GM23338 (cell line): ENCODE data around the gene SYNDIG1L. TPM values are rescaled to one million over a fixed set of nuclear protein-coding genes. Genes with fewer than 3 reads are reported as not detected.

Source experiments
- ATAC-seq: fragments of 200-7000 bp; cut with Tn5 transposase; 3 replicates; pipeline ENCODE4 v1.9.1; 2020
- DNase-seq: peaks from one replicate; pipeline ENCODE4 v3.0.0-alpha.2; 2015; ENCODE audit warnings: low spot score
- H2AFZ ChIP-seq: fragments of 200-600 bp; sonication (generic); 2 replicates; pipeline ENCODE4 v1.8.0; 2016; ENCODE audit warnings: antibody characterized with exemption, mild to moderate bottlenecking, moderate library complexity
- H3F3A ChIP-seq: fragments of 200-600 bp; sonication (generic); replicated peaks from 2 replicates; pipeline ENCODE4 v1.8.0; 2017; ENCODE audit warnings: antibody characterized with exemption, mixed run types, low read depth
- H3K27ac ChIP-seq: fragments of 200-600 bp; sonication (generic); 2 replicates; pipeline ENCODE4 v1.6.1; 2016; ENCODE audit warnings: low read depth
- H3K27me3 ChIP-seq: fragments of 200-600 bp; sonication (generic); 2 replicates; pipeline ENCODE4 v1.8.0; 2016; ENCODE audit warnings: mild to moderate bottlenecking, mixed run types, moderate library complexity; ENCODE audit not compliant: insufficient read depth
- H3K36me3 ChIP-seq: fragments of 200-600 bp; sonication (generic); 2 replicates; pipeline ENCODE4 v1.8.0; 2016; ENCODE audit warnings: mild to moderate bottlenecking; ENCODE audit not compliant: insufficient read depth
- H3K4me1 ChIP-seq: fragments of 200-600 bp; sonication (generic); 2 replicates; pipeline ENCODE4 v1.8.0; 2016; ENCODE audit warnings: mild to moderate bottlenecking, moderate library complexity; ENCODE audit not compliant: insufficient read depth
- H3K4me2 ChIP-seq: fragments of 200-600 bp; sonication (generic); 2 replicates; pipeline ENCODE4 v1.7.1; 2017; ENCODE audit warnings: mixed run types
- H3K4me3 ChIP-seq: fragments of 200-600 bp; sonication (generic); 2 replicates; pipeline ENCODE4 v1.6.1; 2016; ENCODE audit warnings: mixed run types
- H3K79me2 ChIP-seq: fragments of 200-600 bp; sonication (generic); replicated peaks from 2 replicates; pipeline ENCODE4 v1.8.0; 2017; ENCODE audit warnings: mild to moderate bottlenecking; ENCODE audit not compliant: insufficient read depth
- H3K9me2 ChIP-seq: fragments of 200-600 bp; sonication (generic); 2 replicates; pipeline ENCODE4 v1.8.0; 2017; ENCODE audit not compliant: insufficient read depth
- H4K20me1 ChIP-seq: fragments of 200-600 bp; sonication (generic); replicated peaks from 2 replicates; pipeline ENCODE4 v1.8.0; 2017; ENCODE audit warnings: mild to moderate bottlenecking; ENCODE audit not compliant: insufficient read depth
- H3K27ac Mint-ChIP-seq: 2 replicates; pipeline ENCODE4 v1.8.0; 2020; ENCODE audit warnings: inconsistent platforms, mild to moderate bottlenecking, moderate library complexity, mixed read lengths
- H3K27me3 Mint-ChIP-seq: 3 replicates; pipeline ENCODE4 v1.8.0; 2022; ENCODE audit warnings: low read depth, mild to moderate bottlenecking, moderate library complexity, mixed read lengths, inconsistent platforms; ENCODE audit not compliant: insufficient read depth, poor library complexity
- H3K36me3 Mint-ChIP-seq: 3 replicates; pipeline ENCODE4 v1.8.0; 2021; ENCODE audit warnings: low read depth, mild to moderate bottlenecking, inconsistent platforms, moderate library complexity, mixed read lengths
- H3K4me1 Mint-ChIP-seq: 3 replicates; pipeline ENCODE4 v1.8.0; 2020; ENCODE audit warnings: mild to moderate bottlenecking, inconsistent platforms, mixed read lengths
- H3K4me3 Mint-ChIP-seq: 3 replicates; pipeline ENCODE4 v1.8.0; 2021; ENCODE audit warnings: moderate library complexity, mild to moderate bottlenecking, inconsistent platforms, mixed read lengths
- H3K9me3 Mint-ChIP-seq: 3 replicates; pipeline ENCODE4 v1.8.0; 2020; ENCODE audit warnings: moderate library complexity, mild to moderate bottlenecking, inconsistent platforms, mixed read lengths
- CREB1 ChIP-seq: fragments of 250-450 bp; sonication (Bioruptor Pico); IDR thresholded peaks from 2 replicates; pipeline ENCODE4 v1.5.0; 2020; ENCODE audit warnings: low read depth, mild to moderate bottlenecking, moderate library complexity
- CTCF ChIP-seq, 2 experiments: fragments of 200-600 bp in 1 of 2; sonication (generic) in 1 of 2; conservative IDR thresholded peaks; 2 replicates each; pipeline versions ENCODE4 v1.5.1 to v1.6.1; 2016 to 2017; ENCODE audit warnings: antibody characterized with exemption in 2 of 2, low read depth in 2 of 2, mild to moderate bottlenecking in 2 of 2, moderate library complexity in 1 of 2
- ETS1 ChIP-seq: IDR thresholded peaks from 2 replicates; pipeline ENCODE4 v1.6.1; 2016; ENCODE audit warnings: antibody characterized with exemption
- EZH2 ChIP-seq: fragments of 200-600 bp; sonication (generic); IDR thresholded peaks from one replicate; pipeline ENCODE4 v1.8.0; 2017; ENCODE audit warnings: antibody characterized with exemption, mild to moderate bottlenecking, low read depth; ENCODE audit not compliant: unreplicated experiment
- JUNB ChIP-seq: IDR thresholded peaks from one replicate; pipeline ENCODE4 v1.6.1; 2016; ENCODE audit warnings: antibody characterized with exemption; ENCODE audit not compliant: unreplicated experiment
- POLR2AphosphoS5 ChIP-seq: IDR thresholded peaks from 2 replicates; pipeline ENCODE4 v1.6.1; 2016; ENCODE audit warnings: antibody characterized with exemption, low read depth
- REST ChIP-seq: IDR thresholded peaks from one replicate; pipeline ENCODE4 v1.6.1; 2018; ENCODE audit warnings: antibody characterized with exemption; ENCODE audit not compliant: unreplicated experiment
- STAT1 ChIP-seq: IDR thresholded peaks from one replicate; pipeline ENCODE4 v1.6.1; 2016; ENCODE audit warnings: antibody characterized with exemption; ENCODE audit not compliant: unreplicated experiment
- ZNF114 ChIP-seq: fragments of 250-450 bp; sonication (Bioruptor Pico); IDR thresholded peaks from 2 replicates; pipeline ENCODE4 v1.5.0; 2020; ENCODE audit warnings: mild to moderate bottlenecking, moderate library complexity
- ZNF462 ChIP-seq: fragments of 250-450 bp; sonication (Bioruptor Pico); IDR thresholded peaks from 2 replicates; pipeline ENCODE4 v1.5.0; 2020; ENCODE audit warnings: mild to moderate bottlenecking, moderate library complexity
- polyA plus RNA-seq: library from polyadenylated mRNA; unstranded; fragments of >200 nt; fragmentation: Nextera tagmentation; extraction: Ambion mirVana; gene quantifications from 2 replicates; pipeline ENCODE4 v1.2.1, GENCODE V29; 2016
- total RNA-seq: library from RNA; depleted of rRNA; stranded (reverse); fragments of >200 nt; shearing (Covaris generic); gene quantifications from 2 replicates; pipeline ENCODE4 v1.2.3, GENCODE V29; 2014

SYNDIG1L gene
- total and polyA plus RNA-seq, 2 experiments from 2014 or later, result 0.65 to 2.1 TPM

- TF ChIP-seq ZNF462 (CRISPR knock-in tag) (no peak), CREB1 (CRISPR knock-in tag) (no peak), ZNF114 (CRISPR knock-in tag) (no peak), EZH2 (no peak), STAT1 (no peak)
Observed at GRCh38 chr14:74444866-74445265, 18.9 kb upstream of the SYNDIG1L start (continued).

GRCh38 chr14:74442757-74443156 is 16.7 kb upstream of the SYNDIG1L start:
- ATAC-seq, result no peak
- Mint-ChIP-seq H3K4me3 (no peak overlapping the region; the same call in 2 of the 3 replicates), H3K9me3 (no peaks in the 10 kb centered on the region)
- TF ChIP-seq STAT1 (no peak), ZNF114 (CRISPR knock-in tag) (no peak), JUNB (no peak), CTCF (conservative IDR thresholded peaks at IDR 0.05; ENCODE audit: low read depth in 2 of 2) (no peak), POLR2AphosphoS5 (no peak), REST (no peak), EZH2 (no peak), ETS1 (no peak), CREB1 (CRISPR knock-in tag) (no peak)

More at GRCh38 chr14:74442757-74443156, 16.7 kb upstream of the SYNDIG1L start:
- H3K4me1 ChIP-seq, result peaks cover 26% of the 10 kb centered on the region
- no peak for DNase-seq
- H3K27me3 ChIP-seq, result no peaks in the 10 kb centered on the region
- Mint-ChIP-seq H3K36me3 (no peaks in the 10 kb centered on the region), H3K27me3 (peaks cover 5% of the 10 kb centered on the region), H3K4me1 (peaks cover 29% of the 10 kb centered on the region), H3K27ac (no peak overlapping the region; the same call in 1 of the 2 replicates)
- H3K27ac ChIP-seq, result no peak overlapping the region
- H4K20me1 ChIP-seq, result no peaks in the 10 kb centered on the region
- no peak overlapping the region for H3K4me3 ChIP-seq
- no peak overlapping the region for H3K4me2 ChIP-seq
- H3K79me2 ChIP-seq, result no peaks in the 10 kb centered on the region
- H2AFZ ChIP-seq, result no peak overlapping the region
- H3F3A ChIP-seq, result no peaks in the 10 kb centered on the region
- H3K9me2 ChIP-seq, result no peaks in the 10 kb centered on the region
- no peaks in the 10 kb centered on the region for H3K36me3 ChIP-seq
